ENCODE data around the gene CHST5. TPM values are rescaled to one million over a fixed set of nuclear protein-coding genes. Genes with fewer than 3 reads are reported as not detected.
A peak's percentile ranks its signal among the peaks of the same experiment; 100 is the strongest.

The CHST5 gene
- under 1 TPM; 0.10 to 0.18 TPM for total RNA-seq

DNA sequence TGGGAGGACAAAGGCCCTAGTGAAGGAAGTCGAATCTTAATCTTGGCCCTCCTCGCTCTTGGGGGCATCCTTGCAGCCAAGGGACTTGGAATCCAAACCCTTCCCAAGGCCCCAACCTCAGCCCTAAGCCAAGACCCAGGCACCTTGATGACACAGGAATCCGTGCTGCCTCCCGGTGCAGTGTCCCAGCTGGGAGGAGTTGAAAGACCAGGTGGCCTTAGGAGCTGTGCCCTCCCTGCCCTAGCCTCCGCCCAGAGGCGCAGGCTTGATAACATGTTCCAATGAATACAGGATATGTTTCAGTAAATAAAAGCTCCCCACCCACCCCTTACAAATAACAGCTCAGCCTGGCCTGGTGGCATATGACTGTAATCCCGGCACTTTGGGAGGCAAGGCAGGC is at the start of gene CHST5:
CHST5 (minus strand) TSS at position 208 of the 400 bp plus-strand sequence. CDS start 5,724 bp downstream, outside the sequence.
- Mint-ChIP-seq H3K36me3 (no peaks in the 10 kb centered on the region), H3K9me3 (no peaks in the 10 kb centered on the region), H3K27ac (no peak within 1 kb of the TSS)
- DNase-seq (ENCODE audit: low spot score in 2 of 2), result no peak
- no peak for ATAC-seq

DNA sequence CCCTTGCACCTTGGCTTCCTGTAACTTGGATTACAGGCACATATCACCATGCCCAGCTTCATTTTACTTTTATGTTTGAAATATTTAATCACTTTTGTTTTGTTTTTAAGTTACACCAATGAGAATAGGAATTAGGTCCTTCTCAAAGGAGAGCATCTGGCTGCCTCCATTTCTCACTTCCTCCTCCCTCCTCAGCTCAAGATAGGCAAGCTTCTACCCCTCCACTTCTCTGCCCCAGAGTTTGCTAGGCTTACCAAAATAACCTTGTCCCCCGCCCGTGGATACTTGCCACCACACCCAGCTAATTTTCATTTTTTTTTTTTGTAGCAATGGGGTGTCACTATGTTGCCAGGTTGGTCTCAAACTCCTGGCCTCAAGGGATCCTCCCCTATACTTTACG is 48.2 kb upstream of the CHST5 start:
- no peaks in the 10 kb centered on the region for H3K9me3 Mint-ChIP-seq
- peak overlapping the region in 1 of 2 donors; percentile 22 for H3K27ac Mint-ChIP-seq
- no peak for ATAC-seq
- no peak for DNase-seq (ENCODE audit: low spot score in 2 of 2)
- peaks cover 1 to 4% of the 10 kb centered on the region in 2 donors for H3K36me3 Mint-ChIP-seq

DNA sequence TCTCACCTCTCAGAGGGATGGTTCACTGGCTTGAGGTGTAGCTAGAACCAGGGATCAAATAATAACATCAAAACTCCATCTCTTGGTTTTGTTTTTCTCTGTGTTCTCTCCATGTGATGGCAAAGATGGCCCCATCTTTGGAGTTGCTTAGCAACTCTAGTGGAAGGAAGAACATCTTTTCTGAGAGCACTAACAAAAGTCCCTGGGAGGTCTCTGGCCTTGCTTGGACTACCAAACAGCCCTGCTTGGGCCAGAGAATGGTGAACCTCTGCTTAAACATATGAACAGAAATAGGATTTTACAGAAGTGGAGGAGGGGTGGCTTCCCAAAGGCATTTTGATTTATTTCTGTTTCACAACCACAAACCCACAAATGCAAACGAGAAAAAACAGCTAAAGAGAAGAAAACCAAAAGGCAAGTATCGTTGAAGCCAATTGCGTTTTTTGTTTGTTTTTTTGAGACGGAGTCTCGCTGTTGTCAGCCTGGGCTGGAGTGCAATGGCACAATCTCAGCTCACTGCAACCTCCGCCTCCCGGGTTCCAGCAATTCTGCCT is 43.5 kb upstream of the CHST5 start:
- DNase-seq (ENCODE audit: low spot score in 2 of 2) (no peak), ATAC-seq (no peak)
- peak overlapping the region; percentile 68 to 74 for H3K27ac Mint-ChIP-seq
- peaks cover 8 to 12% of the 10 kb centered on the region in 2 donors for H3K36me3 Mint-ChIP-seq
- H3K9me3 Mint-ChIP-seq, result no peaks in the 10 kb centered on the region

DNA sequence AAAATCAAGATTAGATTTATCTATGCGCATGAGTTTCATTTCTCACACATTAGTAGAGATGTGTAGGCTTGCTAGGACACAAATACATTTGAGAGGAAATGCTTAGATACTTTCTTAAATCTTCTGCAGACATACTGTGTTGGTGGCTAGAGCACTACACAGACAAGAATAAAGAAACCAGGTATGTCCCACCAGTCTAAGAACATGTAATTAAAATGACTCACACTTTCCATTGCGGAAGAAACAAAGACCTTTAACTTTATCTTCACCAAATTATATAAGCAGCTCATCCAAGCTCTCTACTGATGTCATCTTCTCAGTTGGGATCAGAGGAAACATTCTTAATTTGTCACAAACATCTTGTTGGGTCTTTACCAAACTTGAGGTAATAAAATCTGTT is 42.8 kb upstream of the CHST5 start:
- peak in 1 of 2 donors; percentile 47 for ATAC-seq
- Mint-ChIP-seq H3K36me3 (peaks cover 8 to 12% of the 10 kb centered on the region in 2 donors), H3K9me3 (no peaks in the 10 kb centered on the region), H3K27ac (peak overlapping the region; percentile 74 to 82)
- no peak for DNase-seq (ENCODE audit: low spot score in 2 of 2)

DNA sequence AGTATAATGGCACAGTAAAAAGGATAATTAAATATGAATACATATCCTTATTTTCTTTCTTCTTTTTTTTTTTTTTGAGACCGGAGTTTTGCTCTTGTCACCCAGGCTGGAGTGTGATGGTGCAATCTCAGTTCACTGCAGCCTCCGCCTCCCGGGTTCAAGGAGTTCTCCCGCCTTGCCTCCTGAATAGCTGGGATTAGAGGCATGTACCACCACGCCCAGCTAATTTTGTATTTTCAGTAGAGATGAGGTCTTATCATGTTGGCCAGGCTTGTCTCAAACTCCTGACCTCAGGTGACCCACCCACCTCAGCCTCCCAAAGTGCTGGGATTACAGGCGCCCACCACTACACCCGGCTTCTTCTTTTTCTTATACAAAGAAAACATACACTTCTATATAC is 42.3 kb upstream of the CHST5 start:
- Mint-ChIP-seq H3K27ac (peak overlapping the region; percentile 74 to 82), H3K36me3 (peaks cover 8 to 12% of the 10 kb centered on the region in 2 donors), H3K9me3 (no peaks in the 10 kb centered on the region)
- ATAC-seq (no peak), DNase-seq (ENCODE audit: low spot score in 2 of 2) (no peak)

DNA sequence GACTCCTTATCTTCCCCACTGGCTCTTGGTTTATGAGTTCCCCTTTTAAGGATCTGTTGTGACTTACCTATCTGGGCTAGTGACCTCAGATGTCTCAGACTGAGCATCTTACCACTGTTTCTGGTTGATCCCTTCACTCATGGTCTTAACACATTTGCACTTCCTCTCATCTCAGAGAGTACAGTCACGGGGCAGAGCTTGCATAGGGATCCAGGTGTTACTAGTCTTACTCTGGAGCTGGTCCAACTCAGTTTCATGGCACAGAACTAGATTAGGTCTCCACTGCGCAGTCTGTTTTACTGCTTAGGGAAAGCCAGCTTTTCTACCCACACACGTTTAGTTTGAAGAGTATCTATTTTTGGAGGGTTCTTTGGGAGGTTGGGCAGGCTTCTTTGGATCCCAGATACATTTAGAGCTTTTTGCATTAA is 40.5 kb upstream of the CHST5 start:
- Mint-ChIP-seq H3K27ac (no peak overlapping the region), H3K9me3 (no peaks in the 10 kb centered on the region), H3K36me3 (peaks cover 8 to 12% of the 10 kb centered on the region in 2 donors)
- peak in 1 of 2 donors; percentile 16 for ATAC-seq
- DNase-seq (ENCODE audit: low spot score in 2 of 2), result no peak

DNA sequence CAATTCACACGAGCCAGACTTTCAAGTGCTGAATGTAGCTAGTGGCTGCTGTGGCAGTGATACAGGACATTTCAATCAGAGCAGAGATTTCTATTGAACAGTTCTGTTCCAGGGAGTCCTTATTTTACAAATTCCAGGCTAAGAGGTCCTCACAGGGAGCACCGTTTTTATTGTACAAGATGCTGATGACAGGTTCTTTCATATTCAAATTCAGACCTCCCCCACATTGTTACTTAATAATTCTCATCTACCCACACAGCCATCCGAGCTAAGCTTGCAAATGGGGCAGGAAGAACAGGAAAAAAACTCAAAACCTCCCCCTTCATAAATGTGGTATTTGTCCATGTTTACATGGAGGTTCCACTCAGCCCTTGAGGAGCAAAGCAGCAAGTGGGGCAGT is 40.0 kb upstream of the CHST5 start:
- Mint-ChIP-seq H3K36me3 (peaks cover 8 to 12% of the 10 kb centered on the region in 2 donors), H3K9me3 (no peaks in the 10 kb centered on the region), H3K27ac (no peak overlapping the region)
- no peak for ATAC-seq
- no peak for DNase-seq (ENCODE audit: low spot score in 2 of 2)

DNA sequence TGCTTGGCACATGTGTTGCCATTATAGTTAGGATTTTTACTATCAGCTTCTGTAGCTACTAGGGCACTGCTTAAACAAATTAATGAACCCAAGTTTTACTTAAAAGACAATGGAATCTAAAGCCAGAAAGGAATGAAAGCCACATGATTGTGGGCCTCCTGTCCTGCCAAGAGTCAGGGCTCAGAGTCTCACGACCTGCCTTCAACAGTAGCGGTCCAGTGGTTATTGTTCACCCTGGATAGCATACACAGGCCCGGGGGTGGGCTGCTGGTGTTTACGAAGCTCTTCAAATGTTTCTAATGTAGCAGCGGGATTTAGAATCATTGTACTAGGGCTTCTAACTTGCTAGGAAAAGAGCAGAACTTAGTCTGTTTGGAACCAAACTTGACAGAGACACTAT is 38.0 kb upstream of the CHST5 start:
- Mint-ChIP-seq H3K36me3 (peaks cover 5 to 7% of the 10 kb centered on the region in 2 donors), H3K27ac (peak overlapping the region; percentile 50 to 53), H3K9me3 (no peaks in the 10 kb centered on the region)
- DNase-seq (ENCODE audit: low spot score in 2 of 2), result no peak
- ATAC-seq, result no peak

DNA sequence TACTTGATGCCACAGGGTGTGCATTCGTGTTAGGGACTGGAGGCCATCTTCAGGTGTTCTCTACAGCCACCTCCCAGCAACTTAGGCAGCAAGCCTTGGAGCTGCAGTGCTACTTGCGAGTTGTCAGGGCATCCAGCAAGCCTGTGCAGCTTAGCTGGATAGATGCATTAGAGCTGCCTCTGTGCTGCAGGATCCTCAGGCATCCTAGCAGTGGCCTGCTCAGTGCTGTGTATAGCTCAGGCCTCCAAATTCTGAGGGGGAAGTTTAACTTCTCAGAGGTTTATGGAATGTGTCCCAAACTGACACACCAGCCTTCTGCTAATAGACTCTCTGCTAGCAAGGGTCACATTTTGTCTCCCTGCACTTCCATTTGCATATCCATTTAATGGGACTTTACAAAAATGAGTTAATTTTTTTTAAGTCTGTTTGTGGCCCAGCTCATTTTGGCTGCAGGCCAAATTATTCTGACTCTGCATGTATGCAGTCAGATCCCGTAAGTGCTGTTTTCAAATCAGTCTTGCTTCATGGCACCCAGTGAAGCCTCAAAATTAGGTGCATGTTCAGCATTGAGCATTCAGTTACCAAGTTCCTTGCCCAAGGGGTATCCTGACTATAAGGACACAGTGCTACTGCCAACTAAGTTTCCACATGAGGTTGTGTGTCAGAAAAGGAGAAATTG is 37.1 kb upstream of the CHST5 start:
- Mint-ChIP-seq H3K36me3 (no peaks in the 10 kb centered on the region), H3K27ac (no peak overlapping the region), H3K9me3 (no peaks in the 10 kb centered on the region)
- DNase-seq (ENCODE audit: low spot score in 2 of 2) (no peak), ATAC-seq (no peak)

DNA sequence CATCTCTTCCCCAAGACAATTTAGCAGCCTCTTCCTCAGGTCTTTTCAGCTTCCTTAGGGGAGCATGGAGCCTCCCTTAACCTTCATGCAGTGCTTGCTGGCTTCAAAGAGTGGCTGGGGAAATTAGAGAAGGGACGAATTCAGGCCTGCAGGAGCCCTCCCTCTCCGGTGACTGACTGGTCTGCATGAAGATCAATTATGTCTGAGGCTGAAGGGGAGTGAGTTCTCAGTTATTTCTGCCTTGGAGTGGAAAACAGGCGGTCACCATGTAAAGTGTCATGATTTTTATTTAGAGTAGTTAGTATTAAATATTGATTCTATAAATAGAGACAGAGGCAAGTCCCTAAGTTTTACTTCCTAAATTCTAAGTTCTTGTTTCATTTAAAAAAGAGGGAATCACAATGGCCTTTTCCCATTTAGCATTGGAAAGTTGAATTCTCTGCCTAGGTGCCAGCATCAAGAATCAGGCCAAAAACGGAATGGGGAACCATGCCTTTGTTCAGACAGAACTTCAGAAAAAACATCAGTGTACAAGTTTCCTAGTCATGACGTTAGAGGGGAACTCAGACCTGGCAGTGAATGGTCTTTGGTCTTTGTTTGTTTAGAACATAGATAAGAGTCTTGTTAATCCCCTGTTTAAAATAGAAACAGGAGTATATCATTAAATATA is 34.6 kb upstream of the CHST5 start:
- ATAC-seq, result no peak
- H3K27ac Mint-ChIP-seq, result no peak overlapping the region

DNA sequence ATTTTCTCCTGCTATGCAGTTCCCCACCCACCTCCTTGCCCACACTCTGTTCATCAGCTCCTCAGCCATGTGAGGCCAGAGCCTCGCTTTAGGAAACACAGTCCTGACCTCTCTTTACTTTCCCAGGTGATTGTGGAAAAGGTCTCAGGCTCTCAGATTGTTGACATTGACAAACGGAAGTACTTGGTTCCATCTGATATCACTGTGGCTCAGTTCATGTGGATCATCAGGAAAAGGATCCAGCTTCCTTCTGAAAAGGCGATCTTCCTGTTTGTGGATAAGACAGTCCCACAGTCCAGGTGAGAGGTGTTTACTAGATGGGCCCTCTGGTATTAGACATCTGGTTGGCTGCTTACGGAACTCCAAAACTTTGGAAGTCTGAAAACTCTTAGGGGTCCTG is 32.0 kb upstream of the CHST5 start:
- DNase-seq (ENCODE audit: low spot score in 2 of 2) (no peak), ATAC-seq (no peak)
- Mint-ChIP-seq H3K36me3 (no peaks in the 10 kb centered on the region), H3K27ac (peak overlapping the region in 1 of 2 donors; percentile 90), H3K9me3 (no peaks in the 10 kb centered on the region)

More for the DNA sequence above, 34.6 kb upstream of the CHST5 start:
- Mint-ChIP-seq H3K36me3 (no peaks in the 10 kb centered on the region), H3K9me3 (no peaks in the 10 kb centered on the region)
- no peak for DNase-seq (ENCODE audit: low spot score in 2 of 2)

DNA sequence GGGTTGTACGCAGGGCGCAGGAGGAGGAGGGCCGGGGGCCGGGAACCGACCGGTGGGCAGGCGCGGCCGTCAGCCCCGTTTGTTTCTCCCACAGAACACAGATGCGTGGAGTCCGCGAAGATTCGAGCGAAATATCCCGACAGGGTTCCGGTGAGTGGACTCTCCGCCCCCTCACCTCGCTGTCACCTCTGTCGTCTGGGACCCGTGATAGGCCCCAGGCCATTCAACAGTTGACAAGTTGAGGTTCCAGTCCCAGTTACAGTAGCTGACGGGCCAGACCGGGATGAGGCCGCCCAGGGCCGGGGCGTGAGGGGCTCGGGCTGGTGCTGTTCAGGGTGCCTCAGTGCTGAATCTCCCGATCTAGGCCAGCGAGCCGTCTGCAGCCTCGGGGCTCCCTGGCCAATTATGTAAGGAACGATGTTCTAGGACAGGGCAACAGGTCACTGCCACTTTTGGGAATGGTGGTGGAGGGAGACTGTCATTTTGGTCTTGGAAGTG is 30.9 kb upstream of the CHST5 start:
- no peaks in the 10 kb centered on the region for H3K9me3 Mint-ChIP-seq
- ATAC-seq (peak; percentile 7 to 9), DNase-seq (ENCODE audit: low spot score in 2 of 2) (peak in 1 of 2 donors; percentile 23)
- no peaks in the 10 kb centered on the region for H3K36me3 Mint-ChIP-seq
- H3K27ac Mint-ChIP-seq, result peak overlapping the region; percentile 79 to 90

DNA sequence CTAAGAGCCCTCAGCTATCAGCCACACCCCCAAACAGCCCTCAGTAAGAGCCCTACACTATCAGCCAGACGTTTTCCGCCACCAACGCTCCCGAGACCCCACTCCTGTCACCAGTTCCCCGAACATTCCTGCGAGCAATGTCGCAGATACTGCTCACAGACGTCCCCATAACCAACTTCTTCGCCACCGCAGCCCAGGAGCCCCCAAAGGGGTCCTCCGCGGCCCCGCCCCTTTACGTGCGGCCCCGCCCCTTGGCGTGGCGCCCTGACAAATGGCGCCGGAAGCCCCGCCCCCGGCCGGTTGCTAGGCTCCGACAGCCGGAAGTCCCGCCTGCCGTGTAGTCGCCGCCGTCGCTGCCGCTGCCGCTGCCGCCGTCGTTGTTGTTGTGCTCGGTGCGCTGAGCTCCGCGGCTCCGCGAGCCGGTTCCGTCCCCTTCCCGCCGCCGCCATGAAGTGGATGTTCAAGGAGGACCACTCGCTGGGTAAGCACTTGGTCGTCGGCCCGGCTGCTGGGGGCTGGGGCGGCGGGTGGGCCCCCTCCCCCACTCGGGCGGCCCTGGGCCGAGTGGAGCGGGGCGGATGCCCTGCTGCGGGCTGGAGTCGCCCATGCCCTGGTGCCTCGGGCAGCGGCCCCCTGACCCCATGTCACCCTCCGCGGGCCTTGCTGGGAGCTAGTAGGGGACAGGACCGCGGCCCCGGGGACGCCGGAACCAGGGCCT is 30.3 kb upstream of the CHST5 start, which contains the start of gene GABARAPL2:
GABARAPL2 (plus strand) TSS at position 340 of the 718 bp plus-strand sequence; CDS start at position 448, 108 bp downstream.
- no peaks in the 10 kb centered on the region for H3K36me3 Mint-ChIP-seq
- H3K27ac Mint-ChIP-seq, result peak within 1 kb of the TSS; percentile 90 to 96
- no peaks in the 10 kb centered on the region for H3K9me3 Mint-ChIP-seq
- ATAC-seq (peak; percentile 75 to 81), DNase-seq (ENCODE audit: low spot score in 2 of 2) (peak; percentile 89 to 92)

DNA sequence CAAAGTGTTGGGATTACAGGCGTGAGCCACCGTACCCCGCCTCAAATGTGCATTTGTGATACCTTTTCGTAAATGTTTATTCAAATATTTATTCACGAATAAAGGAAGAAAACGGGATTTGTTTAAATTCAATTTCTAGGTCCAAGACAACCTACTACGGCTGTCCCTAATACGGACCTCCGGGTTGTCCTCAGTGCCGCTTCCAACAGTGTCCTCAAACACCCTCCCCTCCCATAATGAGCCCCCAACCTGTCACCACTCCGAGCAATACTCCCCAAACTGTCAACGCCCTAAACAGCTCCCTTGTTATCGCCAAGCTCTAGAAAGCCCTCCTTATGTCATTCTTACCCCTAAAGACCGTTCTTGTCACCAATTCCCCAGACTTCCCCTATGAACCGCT is 29.7 kb upstream of the CHST5 start:
- H3K9me3 Mint-ChIP-seq, result no peaks in the 10 kb centered on the region
- DNase-seq (ENCODE audit: low spot score in 2 of 2), result no peak
- H3K36me3 Mint-ChIP-seq, result no peaks in the 10 kb centered on the region
- H3K27ac Mint-ChIP-seq, result peak overlapping the region; percentile 90 to 96
- ATAC-seq, result peak in 1 of 2 donors; percentile 21

DNA sequence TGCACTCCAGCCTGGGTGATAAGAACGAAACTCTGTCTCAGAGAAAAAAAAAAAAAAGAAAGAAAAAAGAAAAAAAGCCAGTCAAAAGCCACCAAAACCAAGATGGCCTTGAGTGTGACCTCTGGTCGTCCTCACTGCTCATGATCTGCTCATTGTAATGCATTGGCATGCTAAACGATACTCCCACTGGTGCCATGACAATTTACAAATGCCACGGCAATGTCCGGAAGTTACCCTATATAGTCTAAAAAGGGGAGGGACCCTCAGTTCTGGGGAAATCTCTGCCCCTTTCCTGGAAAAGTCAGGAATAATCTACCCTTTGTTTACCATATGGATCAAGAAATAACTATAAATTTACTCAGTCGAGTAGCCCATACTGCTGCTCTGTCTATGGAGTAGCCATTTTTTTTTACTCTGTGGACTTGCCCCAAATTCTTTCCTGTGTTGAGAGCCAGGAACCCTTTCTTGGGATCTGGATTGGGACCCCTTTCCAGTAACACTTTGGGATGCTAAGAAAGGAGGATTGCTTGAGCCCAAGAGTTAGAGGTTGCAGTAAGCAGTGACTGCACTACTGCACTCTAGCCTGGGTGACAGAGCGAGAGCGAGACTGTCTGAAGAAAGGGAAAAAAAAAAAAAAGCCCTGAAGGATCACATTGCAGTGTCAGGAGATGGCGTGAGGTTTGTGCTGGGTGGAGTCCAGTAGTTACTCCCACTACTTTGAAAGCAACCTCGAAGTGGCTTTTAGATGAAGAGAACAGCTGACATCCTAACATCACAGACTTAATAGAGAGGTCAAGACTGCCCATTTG is 23.9 kb upstream of the CHST5 start:
- DNase-seq (ENCODE audit: low spot score in 2 of 2) (no peak), ATAC-seq (no peak)
- no peaks in the 10 kb centered on the region for H3K36me3 Mint-ChIP-seq
- peak overlapping the region in 1 of 2 donors; percentile 8 for H3K27ac Mint-ChIP-seq
- no peaks in the 10 kb centered on the region for H3K9me3 Mint-ChIP-seq

DNA sequence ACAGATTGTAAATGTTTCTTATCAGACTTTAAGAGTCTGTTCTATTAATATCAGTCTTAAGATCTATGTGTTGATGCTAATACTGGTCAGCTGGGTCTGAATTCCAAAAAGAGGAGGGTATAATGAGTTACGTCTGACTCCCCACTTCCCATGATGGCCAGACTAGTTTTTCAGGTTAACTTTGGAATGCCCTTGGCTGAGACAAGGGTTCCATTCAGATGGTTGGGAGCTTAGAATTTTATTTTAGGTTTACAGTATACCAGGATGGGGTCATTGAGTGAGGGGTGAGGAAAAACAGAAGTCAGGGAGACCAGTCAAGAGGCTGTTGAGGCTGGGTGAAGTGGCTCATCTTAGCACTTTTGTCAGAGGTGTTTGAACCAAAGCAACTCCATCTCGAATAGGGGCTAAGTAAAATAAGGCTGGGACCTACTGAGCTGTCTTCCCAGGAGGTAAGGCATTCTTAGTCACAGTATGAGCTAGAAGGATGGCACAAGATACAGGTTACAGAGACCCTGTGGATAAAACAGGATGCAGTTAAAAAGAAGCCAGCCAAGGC is 23.0 kb upstream of the CHST5 start:
- no peaks in the 10 kb centered on the region for H3K36me3 Mint-ChIP-seq
- no peak overlapping the region for H3K27ac Mint-ChIP-seq
- no peaks in the 10 kb centered on the region for H3K9me3 Mint-ChIP-seq
- no peak for ATAC-seq
- no peak for DNase-seq (ENCODE audit: low spot score in 2 of 2)

Measured in activated naive CD4-positive, alpha-beta T cell treated with anti-CD3 and anti-CD28 coated beads, Interleukin-2, amount 50 U/mL, for 72 hours (primary cell).